Astrocyte of the spinal cord (primary cell): ENCODE measurements around the gene GNG12.

Experiments used
- DNase-seq: peaks from one replicate; pipeline ENCODE4 v3.0.0; 2011; ENCODE audit warnings: low read depth, low spot score
- H3K4me3 ChIP-seq: 2 replicates; pipeline ENCODE4 v1.5.1; 2011; ENCODE audit warnings: low read depth, mild to moderate bottlenecking, low read length, moderate library complexity
- in situ Hi-C: cut with HindIII; loops from 2 replicates; pipeline ENCODE4 v1.10.0; 2017; ENCODE audit warnings: low sequenced_read_pairs
- TF ChIP-seq, protein P1 (sequence below): IDR thresholded peaks from 2 replicates; pipeline ENCODE4 v1.5.1; 2012; ENCODE audit warnings: low read depth, mild to moderate bottlenecking, low read length, inconsistent platforms

GNG12 gene

DNA sequence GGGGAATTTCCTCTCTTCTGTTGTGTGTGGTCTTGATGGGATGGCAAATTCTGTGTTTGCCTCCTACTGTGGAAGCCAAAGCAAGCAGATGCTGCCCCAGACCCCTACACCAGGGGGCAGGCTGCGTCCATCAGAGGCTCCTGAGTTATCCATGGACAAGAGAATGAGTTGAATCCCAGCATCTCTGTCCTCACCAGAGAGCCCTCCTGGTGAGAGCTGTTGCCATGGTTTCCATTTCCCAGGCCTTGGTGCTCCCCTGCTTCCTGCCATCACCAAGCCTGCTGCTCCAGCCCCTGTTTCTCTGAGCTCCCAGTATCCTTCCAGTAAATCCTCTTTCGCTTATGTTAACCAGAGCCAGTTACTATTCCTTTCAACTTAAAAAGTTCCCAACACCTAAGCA is 20.4 kb upstream of the GNG12 start:
- no peak overlapping the region for H3K4me3 ChIP-seq
- in situ Hi-C loops, result no loop called here
- TF ChIP-seq, protein P1, sequence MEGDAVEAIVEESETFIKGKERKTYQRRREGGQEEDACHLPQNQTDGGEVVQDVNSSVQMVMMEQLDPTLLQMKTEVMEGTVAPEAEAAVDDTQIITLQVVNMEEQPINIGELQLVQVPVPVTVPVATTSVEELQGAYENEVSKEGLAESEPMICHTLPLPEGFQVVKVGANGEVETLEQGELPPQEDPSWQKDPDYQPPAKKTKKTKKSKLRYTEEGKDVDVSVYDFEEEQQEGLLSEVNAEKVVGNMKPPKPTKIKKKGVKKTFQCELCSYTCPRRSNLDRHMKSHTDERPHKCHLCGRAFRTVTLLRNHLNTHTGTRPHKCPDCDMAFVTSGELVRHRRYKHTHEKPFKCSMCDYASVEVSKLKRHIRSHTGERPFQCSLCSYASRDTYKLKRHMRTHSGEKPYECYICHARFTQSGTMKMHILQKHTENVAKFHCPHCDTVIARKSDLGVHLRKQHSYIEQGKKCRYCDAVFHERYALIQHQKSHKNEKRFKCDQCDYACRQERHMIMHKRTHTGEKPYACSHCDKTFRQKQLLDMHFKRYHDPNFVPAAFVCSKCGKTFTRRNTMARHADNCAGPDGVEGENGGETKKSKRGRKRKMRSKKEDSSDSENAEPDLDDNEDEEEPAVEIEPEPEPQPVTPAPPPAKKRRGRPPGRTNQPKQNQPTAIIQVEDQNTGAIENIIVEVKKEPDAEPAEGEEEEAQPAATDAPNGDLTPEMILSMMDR, result peak; percentile 98
- DNase-seq, result peak; percentile 92

DNA sequence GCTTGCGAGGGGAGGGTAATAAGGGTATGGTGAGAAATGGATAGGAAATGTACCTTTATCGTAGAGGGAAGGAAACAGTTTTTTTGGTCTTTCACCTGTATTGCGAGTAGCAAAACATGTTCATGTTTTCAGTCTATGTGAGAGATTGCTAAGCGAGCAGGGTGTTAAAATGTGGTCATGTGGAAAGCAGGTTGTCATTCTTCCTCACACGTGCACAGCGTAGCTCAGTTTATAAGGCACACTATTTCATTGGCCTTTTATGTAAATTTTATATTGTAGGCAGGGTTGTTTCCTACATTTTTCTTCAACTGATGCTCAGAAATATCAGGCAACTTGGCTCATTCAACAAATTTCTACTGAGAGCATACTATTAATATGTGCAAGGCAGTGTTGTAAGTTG is 18.5 kb upstream of the GNG12 start:
- H3K4me3 ChIP-seq, result no peak overlapping the region
- TF ChIP-seq, protein P1, result no peak

DNA sequence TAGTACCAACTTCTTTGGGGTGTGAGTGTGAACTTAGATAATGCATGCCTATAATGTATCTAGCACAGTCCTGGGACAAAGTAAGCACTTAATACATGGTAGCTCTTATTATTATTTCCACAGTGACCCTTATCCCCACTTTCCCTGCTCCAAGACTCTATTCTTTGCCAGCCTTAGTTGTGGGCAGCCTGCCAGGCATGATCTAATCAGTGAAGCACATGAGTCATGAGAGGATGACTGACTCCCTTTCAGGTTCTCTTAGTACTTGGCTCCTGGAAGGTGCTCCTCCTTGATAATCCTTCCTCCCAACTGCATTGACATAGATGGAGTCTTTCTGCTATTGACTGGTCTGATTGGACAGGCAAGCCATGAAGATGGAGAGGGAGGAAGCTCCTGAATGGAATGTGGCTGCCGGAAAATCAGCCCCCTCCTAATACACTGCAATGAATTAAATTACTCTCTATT is 17.4 kb upstream of the GNG12 start:
- TF ChIP-seq, protein P1, result no peak
- H3K4me3 ChIP-seq, result no peak overlapping the region
- DNase-seq, result peak; percentile 85
- in situ Hi-C loops, result no loop called here

More for the DNA sequence above, 18.5 kb upstream of the GNG12 start:
- in situ Hi-C loops, result no loop called here
- no peak for DNase-seq

DNA sequence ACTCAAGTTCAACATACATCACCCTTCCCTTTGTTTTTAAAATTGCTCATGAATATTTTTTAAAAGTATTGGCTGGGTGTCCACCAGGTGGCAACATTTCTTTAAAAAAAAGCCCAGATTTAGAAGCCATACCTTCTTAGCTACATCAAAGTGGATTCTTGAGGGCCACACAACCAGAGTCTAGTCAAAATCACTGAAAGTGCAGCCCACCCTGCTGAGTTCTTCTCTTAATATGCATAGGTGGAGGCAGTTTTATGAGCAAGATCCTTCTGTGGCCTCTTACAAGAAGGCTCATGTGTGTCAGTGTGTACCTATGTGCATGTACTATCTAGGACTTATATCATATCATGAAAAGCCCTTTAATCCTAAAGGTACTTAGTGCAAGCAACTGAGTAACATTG is 16.9 kb upstream of the GNG12 start:
- TF ChIP-seq, protein P1, result peak; percentile 32
- no peak overlapping the region for H3K4me3 ChIP-seq
- peak; percentile 72 for DNase-seq
- in situ Hi-C loops, result no loop called here

- H3K4me3 ChIP-seq, result no peak overlapping the region
- in situ Hi-C loops, result no loop called here
- DNase-seq, result no peak
- TF ChIP-seq, protein P1, result no peak
These were observed 14.2 kb upstream of the GNG12 start for GRCh38 chr1:67847466-67847865.

- in situ Hi-C loops, result no loop called here
- no peak for DNase-seq
- TF ChIP-seq, protein P1, result no peak
- no peak overlapping the region for H3K4me3 ChIP-seq
These were observed 13.3 kb upstream of the GNG12 start for GRCh38 chr1:67846538-67846937.

- TF ChIP-seq, protein P1, result no peak
- H3K4me3 ChIP-seq, result no peak overlapping the region
- in situ Hi-C loops, result no loop called here
- no peak for DNase-seq
These were observed 11.7 kb upstream of the GNG12 start for GRCh38 chr1:67844988-67845387.
